Epithelial cell of alveolus of lung (primary cell): ENCODE results near the gene MANSC1. TPM values are rescaled to one million over a fixed set of nuclear protein-coding genes. Genes with fewer than 3 reads are reported as not detected.

Source experiments
- total RNA-seq: library from RNA; depleted of rRNA; stranded (reverse); fragments of >200 nt; gene quantifications from 2 replicates; pipeline ENCODE4 v1.2.1, GENCODE V29; 2015

The MANSC1 gene
- total RNA-seq, result 4.0 and 5.5 TPM in 2 replicates

DNA sequence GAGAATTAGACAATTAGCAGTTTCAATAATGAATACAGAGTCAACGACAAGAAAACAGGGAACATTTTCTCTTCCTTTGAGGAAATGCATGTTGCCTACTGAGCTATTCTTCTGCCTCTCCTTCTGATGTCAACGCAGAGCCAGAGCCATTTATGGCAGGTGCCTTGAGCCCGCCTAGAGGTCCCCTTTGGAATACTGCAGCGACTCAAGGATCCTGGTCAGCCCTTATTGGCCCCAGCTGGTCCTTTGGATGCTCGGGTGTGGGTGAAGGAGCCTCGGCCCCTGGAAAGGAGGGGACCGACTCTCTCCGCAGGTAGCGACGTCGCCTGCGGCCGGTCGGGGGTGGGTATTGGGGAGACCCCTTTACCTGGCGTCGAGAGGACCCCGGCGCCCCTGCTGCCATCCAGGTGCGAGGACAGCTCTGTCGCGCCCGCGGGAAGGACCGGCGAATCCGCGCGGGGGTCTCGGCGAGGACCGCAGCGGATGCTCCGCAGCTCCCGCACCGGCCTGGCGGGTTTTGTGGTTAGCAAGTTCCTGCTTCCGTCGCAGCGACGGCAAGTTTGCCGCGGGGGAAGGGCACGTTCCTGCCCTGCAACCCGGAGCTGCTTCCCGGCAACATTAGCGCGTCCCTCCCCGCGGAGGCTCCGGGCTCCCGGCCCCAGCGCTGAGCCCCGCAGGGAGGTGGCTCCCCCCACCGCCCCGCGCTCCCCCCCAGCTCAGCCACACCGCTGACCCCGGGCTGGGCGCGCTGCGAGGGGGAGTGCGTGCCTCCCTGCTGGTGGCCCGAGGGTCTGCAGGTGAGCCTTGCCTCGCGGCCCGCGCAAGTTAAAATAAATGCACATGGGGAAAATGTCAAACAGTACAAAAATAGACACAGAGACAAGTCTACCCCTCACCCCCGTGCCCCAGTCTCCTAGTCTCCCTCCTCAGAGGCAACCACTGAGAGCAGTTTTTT lies at the start of gene MANSC1:
Gene MANSC1 (minus strand): TSS at position 532 of the 955 bp plus-strand sequence. CDS start 6,928 bp downstream, outside the sequence.

DNA sequence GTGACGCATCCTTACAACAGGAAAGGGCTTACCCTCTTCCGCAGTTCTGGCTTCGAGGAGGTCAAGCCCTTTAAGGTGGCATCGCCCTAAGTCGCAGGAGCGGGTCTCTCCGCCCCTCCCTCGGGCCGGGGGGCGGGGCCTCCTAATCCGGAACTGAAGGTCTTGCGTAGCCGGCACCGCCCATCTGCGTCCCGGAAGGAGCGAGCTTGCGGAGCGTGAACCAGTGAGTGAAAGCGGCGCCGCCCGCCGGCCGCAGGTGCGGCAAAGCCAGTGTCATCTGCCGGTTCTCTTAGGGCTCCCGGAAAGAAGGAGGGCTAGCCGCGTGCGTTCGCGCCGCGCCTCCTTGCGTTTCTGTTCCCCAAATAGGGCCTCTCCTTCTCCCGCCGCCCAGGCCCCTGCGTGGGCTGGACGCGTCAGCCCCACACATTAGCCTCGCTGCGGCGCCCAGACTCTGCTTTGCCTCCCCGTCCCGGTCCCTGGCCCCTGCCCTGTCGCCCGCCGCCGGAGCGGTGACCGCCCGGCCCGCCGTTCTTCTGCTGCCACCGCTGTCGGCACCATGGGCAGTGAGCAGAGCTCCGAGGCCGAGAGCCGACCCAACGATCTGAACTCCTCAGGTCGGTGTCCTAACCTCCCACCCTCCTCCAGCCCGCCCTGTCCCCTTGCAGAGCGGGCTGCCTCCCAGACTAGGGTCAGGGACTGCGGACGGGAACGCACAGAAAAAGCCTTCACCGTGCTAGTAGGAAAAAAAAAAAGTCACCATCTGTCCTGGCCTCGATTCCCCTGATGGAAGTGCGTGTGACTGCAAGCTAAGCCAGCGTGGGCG lies 7.1 kb upstream of the MANSC1 start, which contains the start of gene BORCS5:
Gene BORCS5 (plus strand): TSS at position 183 of the 823 bp plus-strand sequence. CDS start 374 bp downstream, at position 557.

Other genes starting within 250 kb of the MANSC1 start
- gene LRP6, start 83.2 kb downstream of the MANSC1 start, total RNA-seq, result 11.6 and 18.5 TPM in 2 replicates
- gene BORCS5, start 6.8 kb upstream of the MANSC1 start, total RNA-seq, result 7.9 and 14.6 TPM in 2 replicates
- 9.6 and 15.4 TPM in 2 replicates for gene DUSP16, start 212.6 kb upstream of the MANSC1 start, total RNA-seq